B cell (primary cell): ENCODE results near the gene PPIAL4G. TPM values are rescaled to one million over a fixed set of nuclear protein-coding genes. Genes with fewer than 3 reads are reported as not detected.
"Not testable (repeated sequence)": the region's sequence is repeated elsewhere in the genome, so short reads cannot be mapped to it uniquely, and the experiment has no call there.

Experiments
- ATAC-seq: fragments of 200-7000 bp; cut with Tn5 transposase; one replicate; pipeline ENCODE4 v1.10.0; 2021; ENCODE audit warnings: low read depth, mild to moderate bottlenecking, moderate number of reproducible peaks, moderate library complexity
- CTCF ChIA-PET: fragments of 350-600 bp; sonication (Branson Sonifier 250); formaldehyde crosslinking; loops from one replicate; lab custom pipeline; 2021; ENCODE audit warnings: antibody characterized with exemption, inconsistent platforms; lab: Charles Lee
- POLR2A ChIA-PET: fragments of 350-600 bp; sonication (Branson Sonifier 250); formaldehyde crosslinking; loops from one replicate; lab custom pipeline; 2021; ENCODE audit warnings: antibody characterized with exemption; lab: Charles Lee
- DNase-seq: peaks from one replicate; pipeline ENCODE4 v3.0.0; 2013
- H2AFZ ChIP-seq: 2 replicates; pipeline ENCODE4 v1.6.1; 2012; ENCODE audit warnings: mild to moderate bottlenecking, low read depth, low read length; ENCODE audit not compliant: insufficient read depth, poor library complexity, severe bottlenecking
- H3K27ac ChIP-seq, 2 donors: 1 replicate in 1 of 2; 2 replicates in 1 of 2; pipeline ENCODE4 v1.5.1; 2012 to 2013; ENCODE audit warnings: low read length in 2 of 2, mild to moderate bottlenecking in 2 of 2, moderate library complexity in 1 of 2
- H3K27me3 ChIP-seq, 4 experiments: fragments of 200-600 bp in 1 of 4; sonication (generic) in 1 of 4; replicated peaks in 1 of 4; 1 replicate in 2 of 4; 2 replicates in 2 of 4; pipeline versions ENCODE4 v1.6.1 to v1.7.0; 2013 to 2016; ENCODE audit warnings: low read length in 3 of 4, mild to moderate bottlenecking in 2 of 4, mixed read lengths in 1 of 4, moderate library complexity in 1 of 4; ENCODE audit not compliant: insufficient read depth in 4 of 4, control insufficient read depth in 3 of 4; ENCODE audit errors: control extremely low read depth in 1 of 4
- H3K36me3 ChIP-seq, 2 experiments: replicated peaks in 1 of 2; 1 replicate in 1 of 2; 2 replicates in 1 of 2; pipeline versions ENCODE4 v1.6.1 to v1.7.1; 2013; ENCODE audit warnings: low read length in 1 of 2; ENCODE audit not compliant: insufficient read depth in 2 of 2, control insufficient read depth in 1 of 2; ENCODE audit errors: control extremely low read depth in 1 of 2, extremely low read depth in 1 of 2
- H3K4me1 ChIP-seq, 2 donors: fragments of 200-600 bp in 1 of 2; sonication (generic) in 1 of 2; 1 replicate in 1 of 2; 2 replicates in 1 of 2; pipeline versions ENCODE4 v1.5.1 to v1.6.1; 2013 to 2017; ENCODE audit warnings: low read length in 2 of 2; ENCODE audit not compliant: control insufficient read depth in 2 of 2, insufficient read depth in 2 of 2
- H3K4me2 ChIP-seq: replicated peaks from 2 replicates; pipeline ENCODE3; 2012; ENCODE audit warnings: mild to moderate bottlenecking, low read depth, low read length; ENCODE audit not compliant: poor library complexity, severe bottlenecking
- H3K4me3 ChIP-seq, 5 experiments: fragments of 200-600 bp in 1 of 5; sonication (generic) in 1 of 5; 1 replicate in 3 of 5; 2 replicates in 2 of 5; pipeline versions ENCODE4 v1.5.1 to v1.7.0; 2011 to 2016; ENCODE audit warnings: low read length in 4 of 5, mild to moderate bottlenecking in 4 of 5, low read depth in 2 of 5, control low read depth in 1 of 5, moderate library complexity in 1 of 5; ENCODE audit not compliant: insufficient read depth in 1 of 5; ENCODE audit errors: control extremely low read depth in 1 of 5, extremely low read depth in 1 of 5
- H3K79me2 ChIP-seq: fragments of 200-600 bp; sonication (generic); one replicate; pipeline ENCODE4 v1.6.0; 2016; ENCODE audit warnings: low read length; ENCODE audit not compliant: control insufficient read depth, insufficient read depth
- H3K9ac ChIP-seq: fragments of 200-600 bp; sonication (generic); 2 replicates; pipeline ENCODE4 v1.6.1; 2017; ENCODE audit warnings: mild to moderate bottlenecking, low read length, moderate library complexity
- H3K9me3 ChIP-seq, 3 donors: one replicate each; pipeline versions ENCODE4 v1.6.1 to v1.7.1; 2013; ENCODE audit warnings: low read length in 2 of 3; ENCODE audit not compliant: control insufficient read depth in 2 of 3, insufficient read depth in 1 of 3; ENCODE audit errors: control extremely low read depth in 1 of 3
- H4K20me1 ChIP-seq: 2 replicates; pipeline ENCODE4 v1.6.0; 2012; ENCODE audit warnings: mild to moderate bottlenecking, low read length; ENCODE audit not compliant: insufficient read depth, control insufficient read depth, poor library complexity, severe bottlenecking
- H3K27ac Mint-ChIP-seq: one replicate; pipeline ENCODE4 v1.8.0; 2021; ENCODE audit warnings: mixed read lengths
- H3K27me3 Mint-ChIP-seq: one replicate; pipeline ENCODE4 v1.8.0; 2021; ENCODE audit warnings: mixed read lengths
- H3K4me1 Mint-ChIP-seq: one replicate; pipeline ENCODE4 v1.8.0; 2021; ENCODE audit warnings: mixed read lengths
- H3K4me3 Mint-ChIP-seq: one replicate; pipeline ENCODE4 v1.8.0; 2021; ENCODE audit warnings: mixed read lengths
- H3K9me3 Mint-ChIP-seq: one replicate; pipeline ENCODE4 v1.8.0; 2022; ENCODE audit warnings: mixed read lengths; ENCODE audit not compliant: insufficient read depth
- WGBS: methylation state at CpG from one replicate; pipeline ENCODE4 v1.1.5; 2013; ENCODE audit warnings: missing lambda C conversion rate; ENCODE audit not compliant: insufficient coverage; 5-methylcytosine and 5-hydroxymethylcytosine counted together
- intact Hi-C: fragments of 100-400 bp; cut with micrococcal nuclease; formaldehyde crosslinking; loops from one replicate; pipeline ENCODE4 v1.10.0; 2022
- polyA minus RNA-seq: library from RNA; depleted of rRNA, polyadenylated mRNA; stranded (reverse); fragments of >200 nt; gene quantifications from 2 replicates; pipeline ENCODE4 v1.2.3, GENCODE V29; 2012
- polyA plus RNA-seq: library from polyadenylated mRNA; depleted of rRNA; stranded (reverse); fragments of >200 nt; gene quantifications from 2 replicates; pipeline ENCODE4 v1.2.3, GENCODE V29; 2012
- total RNA-seq, 2 donors: library from RNA; stranded (reverse); fragments of 120-200 nt in 1 of 2; gene quantifications; 1 replicate in 1 of 2; 2 replicates in 1 of 2; pipeline versions ENCODE4 v1.2.3 to v1.2.4, GENCODE V29; 2013 to 2022

Gene PPIAL4G
- total RNA-seq (1.2 and 1.4 TPM in 2 replicates), polyA plus RNA-seq (0.03 TPM in 1 of 2 replicates, not detected in the other), polyA minus RNA-seq (0.29 and 0.34 TPM in 2 replicates)
- 0.68 TPM for total RNA-seq (2013)

DNA sequence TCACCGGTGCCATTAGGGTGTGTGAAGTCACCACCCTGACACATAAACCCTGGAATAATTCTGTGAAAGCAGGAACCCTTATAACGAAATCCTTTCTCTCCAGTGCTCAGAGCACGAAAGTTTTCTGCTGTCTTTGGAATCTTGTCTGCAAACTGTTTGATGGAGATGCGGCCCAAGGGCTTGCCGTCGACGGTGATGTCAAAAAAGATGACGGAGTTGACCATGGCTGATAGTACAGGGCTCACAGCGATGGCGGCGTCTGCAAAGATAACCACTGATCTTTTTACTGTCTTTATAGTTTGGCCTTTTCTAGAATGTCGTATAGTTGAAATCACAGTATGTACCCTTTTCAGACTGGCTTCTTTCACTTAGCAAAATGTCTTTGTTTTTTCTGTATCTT, at the start of gene PPIAL4G:
Gene PPIAL4G, minus strand, starts transcription at position 274 of the 400 bp plus-strand sequence. Its CDS starts 50 bp downstream, at position 224.
- H3K4me2 ChIP-seq, H3K4me3 ChIP-seq, ATAC-seq, H4K20me1 ChIP-seq, H3K36me3 ChIP-seq, H3K27ac Mint-ChIP-seq, DNase-seq, H3K4me1 ChIP-seq, CTCF ChIA-PET, H3K4me3 Mint-ChIP-seq, H3K9me3 ChIP-seq, H3K27ac ChIP-seq, POLR2A ChIA-PET, H3K27me3 Mint-ChIP-seq, H3K27me3 ChIP-seq, H3K9ac ChIP-seq, H3K4me1 Mint-ChIP-seq, H3K9me3 Mint-ChIP-seq, intact Hi-C loops, H3K79me2 ChIP-seq, H2AFZ ChIP-seq: not testable (repeated sequence)
- no CpG with 5 or more reads among the region's 12 CpGs for WGBS

DNA sequence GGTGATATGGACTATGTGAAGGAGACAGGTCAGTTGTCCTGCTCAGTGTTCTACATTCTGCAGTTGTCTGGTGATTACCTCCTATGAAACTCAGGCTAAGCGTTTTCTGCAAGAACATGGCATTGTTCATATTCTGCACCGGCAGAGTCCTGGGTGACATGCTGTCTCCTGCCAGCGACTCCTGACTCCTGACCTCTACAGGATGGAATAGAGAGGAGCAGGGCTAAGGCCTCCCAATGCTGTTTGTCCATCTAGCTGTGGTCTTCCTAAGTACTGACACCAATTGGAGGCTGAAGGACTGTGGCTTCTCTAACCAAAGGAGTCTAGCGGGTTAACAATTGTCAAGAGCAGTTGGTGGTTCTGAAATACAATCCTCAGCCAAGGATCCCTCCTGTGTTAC, 49.1 kb upstream of the PPIAL4G start:
- CTCF ChIA-PET, H3K36me3 ChIP-seq, H3K27ac Mint-ChIP-seq, ATAC-seq, H3K27me3 Mint-ChIP-seq, H3K4me1 Mint-ChIP-seq, H3K9me3 ChIP-seq, H3K4me3 Mint-ChIP-seq, H3K79me2 ChIP-seq, H4K20me1 ChIP-seq, H3K4me2 ChIP-seq, H3K4me1 ChIP-seq, H2AFZ ChIP-seq, POLR2A ChIA-PET, H3K9ac ChIP-seq, DNase-seq, H3K27ac ChIP-seq, intact Hi-C loops, H3K9me3 Mint-ChIP-seq, H3K27me3 ChIP-seq, H3K4me3 ChIP-seq: not testable (repeated sequence)
- WGBS, result no CpG with 5 or more reads among the region's 4 CpGs

DNA sequence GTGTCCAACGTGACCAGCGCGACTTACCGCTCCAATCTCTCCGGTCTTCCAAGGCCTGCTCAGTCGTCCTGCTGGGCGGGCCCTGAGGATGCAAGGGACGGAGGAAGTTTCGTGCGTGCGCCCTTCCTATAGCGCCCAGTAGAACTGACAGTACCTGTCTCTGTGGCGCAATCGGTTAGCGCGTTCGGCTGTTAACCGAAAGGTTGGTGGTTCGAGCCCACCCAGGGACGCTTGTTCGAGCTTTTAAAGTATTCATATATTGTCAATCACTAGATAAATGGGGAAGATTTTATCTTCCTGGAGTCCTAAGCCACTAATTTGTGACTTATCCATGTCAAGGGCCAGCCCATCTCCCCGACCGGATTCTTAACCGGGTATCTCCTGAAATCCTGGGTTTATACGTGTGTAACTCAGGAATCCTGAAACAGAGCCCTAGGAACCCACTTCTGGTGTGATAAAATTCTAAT, 46.0 kb upstream of the PPIAL4G start:
- intact Hi-C loops, H2AFZ ChIP-seq, H3K36me3 ChIP-seq, H3K4me2 ChIP-seq, ATAC-seq, H3K27me3 Mint-ChIP-seq, H3K27me3 ChIP-seq, H4K20me1 ChIP-seq, H3K9me3 Mint-ChIP-seq, H3K4me1 Mint-ChIP-seq, H3K27ac ChIP-seq, H3K9me3 ChIP-seq, CTCF ChIA-PET, H3K4me1 ChIP-seq, POLR2A ChIA-PET, H3K79me2 ChIP-seq: not testable (repeated sequence)
- DNase-seq, result peak; percentile 69
- peak overlapping the region; percentile 78 for H3K27ac Mint-ChIP-seq
- WGBS, result no CpG with 5 or more reads among the region's 25 CpGs
- peak overlapping the region; percentile 83 for H3K4me3 Mint-ChIP-seq
- peak overlapping the region in 2 of 5 experiments; percentile 13 to 41 for H3K4me3 ChIP-seq
- H3K9ac ChIP-seq, result peak overlapping the region; percentile 35
